IMR-90 (cell line): ENCODE data around the gene PRKCA. TPM values are rescaled to one million over a fixed set of nuclear protein-coding genes. Genes with fewer than 3 reads are reported as not detected.

Source experiments
- ATAC-seq: fragments of 200-7000 bp; cut with Tn5 transposase; 2 replicates; pipeline ENCODE4 v1.9.1; 2020; ENCODE audit warnings: low read depth, mild to moderate bottlenecking, moderate library complexity
- BruUV-seq: library from RNA; stranded (reverse); fragments of 400-500 nt; replicated peaks from 2 replicates; lab custom pipeline; 2021; lab: Mats Ljungman, UMichigan
- CTCF ChIA-PET: fragments of 300-600 bp; formaldehyde crosslinking; extraction: SDS; loops from one replicate; lab custom pipeline; 2021; ENCODE audit warnings: antibody characterized with exemption; lab: Yijun Ruan, JAX
- POLR2A ChIA-PET: fragments of 300-600 bp; sonication (Branson Sonifier 250); formaldehyde crosslinking; loops from one replicate; lab custom pipeline; 2022; ENCODE audit warnings: antibody characterized with exemption; ENCODE audit not compliant: unreplicated experiment; lab: Charles Lee
- DNase-seq: peaks from one replicate; pipeline ENCODE4 v3.0.0; 2013
- H2AFZ ChIP-seq: replicated peaks from 2 replicates; pipeline ENCODE3; 2013; ENCODE audit warnings: low read length, mild to moderate bottlenecking; ENCODE audit not compliant: poor library complexity
- H2AK5ac ChIP-seq: 2 replicates; pipeline ENCODE4 v1.6.1; 2013; ENCODE audit warnings: low read depth, low read length, inconsistent platforms
- H2AK9ac ChIP-seq: replicated peaks from 2 replicates; pipeline ENCODE3; 2013; ENCODE audit warnings: mild to moderate bottlenecking, low read depth, low read length, moderate library complexity; ENCODE audit not compliant: poor library complexity
- H2BK120ac ChIP-seq: 2 replicates; pipeline ENCODE4 v1.6.1; 2013; ENCODE audit warnings: low read depth, low read length, inconsistent platforms
- H2BK15ac ChIP-seq: 3 replicates; pipeline ENCODE4 v1.6.1; 2013; ENCODE audit warnings: low read depth, low read length, inconsistent platforms
- H2BK20ac ChIP-seq: 2 replicates; pipeline ENCODE4 v1.6.1; 2013; ENCODE audit warnings: low read depth, mild to moderate bottlenecking, inconsistent platforms, low read length, moderate library complexity
- H2BK5ac ChIP-seq: 2 replicates; pipeline ENCODE4 v1.6.1; 2013; ENCODE audit warnings: mild to moderate bottlenecking, low read depth, low read length, inconsistent platforms; ENCODE audit not compliant: poor library complexity, severe bottlenecking
- H3K14ac ChIP-seq: replicated peaks from 2 replicates; pipeline ENCODE4 v1.6.1; 2013; ENCODE audit warnings: low read depth, low read length, inconsistent platforms
- H3K18ac ChIP-seq: 2 replicates; pipeline ENCODE4 v1.6.1; 2013; ENCODE audit warnings: low read depth, low read length, control low read depth
- H3K23ac ChIP-seq: 2 replicates; pipeline ENCODE4 v1.6.1; 2013; ENCODE audit warnings: low read depth, low read length, inconsistent platforms
- H3K27ac ChIP-seq: 2 replicates; pipeline ENCODE4 v1.5.1; 2013; ENCODE audit warnings: mild to moderate bottlenecking, control low read depth, low read length; ENCODE audit not compliant: insufficient read depth
- H3K27me3 ChIP-seq: 2 replicates; pipeline ENCODE4 v1.6.1; 2013; ENCODE audit warnings: low read length; ENCODE audit not compliant: control insufficient read depth, insufficient read depth
- H3K36me3 ChIP-seq: 2 replicates; pipeline ENCODE4 v1.6.1; 2013; ENCODE audit warnings: low read length, mixed read lengths; ENCODE audit not compliant: control insufficient read depth, insufficient read depth
- H3K4ac ChIP-seq: 2 replicates; pipeline ENCODE4 v1.6.1; 2013; ENCODE audit warnings: low read depth, low read length, inconsistent platforms
- H3K4me1 ChIP-seq: 2 replicates; pipeline ENCODE4 v1.6.1; 2013; ENCODE audit warnings: low read length, mixed read lengths; ENCODE audit not compliant: control insufficient read depth, insufficient read depth
- H3K4me2 ChIP-seq: 2 replicates; pipeline ENCODE4 v1.6.1; 2013; ENCODE audit warnings: low read depth, mild to moderate bottlenecking, control low read depth, low read length, moderate library complexity
- H3K4me3 ChIP-seq: 2 replicates; pipeline ENCODE4 v1.5.1; 2013; ENCODE audit warnings: low read depth, mild to moderate bottlenecking, control low read depth, low read length, moderate library complexity; ENCODE audit not compliant: insufficient read depth
- H3K56ac ChIP-seq: 2 replicates; pipeline ENCODE4 v1.6.1; 2013; ENCODE audit warnings: low read length, inconsistent platforms; ENCODE audit not compliant: insufficient read depth; ENCODE audit errors: extremely low read depth
- H3K79me1 ChIP-seq, 2 experiments: 2 replicates each; pipeline ENCODE4 v1.6.1; 2013; ENCODE audit warnings: low read length in 2 of 2, inconsistent platforms in 1 of 2, low read depth in 1 of 2
- H3K9ac ChIP-seq: 2 replicates; pipeline ENCODE4 v1.6.1; 2013; ENCODE audit warnings: low read depth, low read length, control low read depth
- H3K9me1 ChIP-seq: 2 replicates; pipeline ENCODE4 v1.6.1; 2013; ENCODE audit warnings: low read length, inconsistent platforms; ENCODE audit not compliant: insufficient read depth
- H3K9me3 ChIP-seq: 2 replicates; pipeline ENCODE4 v1.6.1; 2013; ENCODE audit warnings: low read length; ENCODE audit not compliant: control insufficient read depth, insufficient read depth
- H4K20me1 ChIP-seq: 2 replicates; pipeline ENCODE4 v1.6.1; 2013; ENCODE audit warnings: low read length, inconsistent platforms; ENCODE audit not compliant: insufficient read depth
- H4K5ac ChIP-seq: 2 replicates; pipeline ENCODE4 v1.6.1; 2013; ENCODE audit warnings: mild to moderate bottlenecking, low read depth, low read length, control low read depth
- H4K8ac ChIP-seq, 2 experiments: 2 replicates each; pipeline ENCODE4 v1.6.1; 2013; ENCODE audit warnings: low read depth in 2 of 2, low read length in 2 of 2, control low read depth in 1 of 2, inconsistent platforms in 1 of 2
- H4K91ac ChIP-seq: 2 replicates; pipeline ENCODE4 v1.6.1; 2013; ENCODE audit warnings: low read depth, low read length, inconsistent platforms; ENCODE audit not compliant: insufficient read depth
- BHLHE40 ChIP-seq: fragments of 150-350 bp; IDR thresholded peaks from 2 replicates; pipeline ENCODE4 v1.6.1; 2016; ENCODE audit warnings: mild to moderate bottlenecking, low read depth, low read length
- CEBPB ChIP-seq: IDR thresholded peaks from 2 replicates; pipeline ENCODE4 v1.6.1; 2012; ENCODE audit warnings: low read depth, low read length, improper control_type of control experiment
- CHD1 ChIP-seq: IDR thresholded peaks from 2 replicates; pipeline ENCODE4 v1.6.1; 2012; ENCODE audit warnings: low read depth, low read length, improper control_type of control experiment
- FOS ChIP-seq: fragments of 150-350 bp; IDR thresholded peaks from 2 replicates; pipeline ENCODE4 v1.6.1; 2016; ENCODE audit warnings: low read depth, low read length
- MAFK ChIP-seq: IDR thresholded peaks from 2 replicates; pipeline ENCODE4 v1.6.1; 2012; ENCODE audit warnings: low read depth, low read length, improper control_type of control experiment
- MAZ ChIP-seq: IDR thresholded peaks from 2 replicates; pipeline ENCODE4 v1.6.1; 2012; ENCODE audit warnings: low read depth, mild to moderate bottlenecking, low read length, improper control_type of control experiment, moderate library complexity, borderline replicate concordance
- MXI1 ChIP-seq: IDR thresholded peaks from 2 replicates; pipeline ENCODE4 v1.6.1; 2012; ENCODE audit warnings: low read depth, mild to moderate bottlenecking, low read length, moderate library complexity, borderline replicate concordance
- NFE2L2 ChIP-seq: fragments of 150-350 bp; IDR thresholded peaks from 2 replicates; pipeline ENCODE4 v1.6.1; 2016; ENCODE audit warnings: low read depth, mild to moderate bottlenecking, low read length
- POLR2A ChIP-seq: IDR thresholded peaks from 2 replicates; pipeline ENCODE4 v1.6.1; 2012; ENCODE audit warnings: mild to moderate bottlenecking, low read depth, low read length
- RAD21 ChIP-seq: IDR thresholded peaks from 2 replicates; pipeline ENCODE4 v1.6.1; 2012; ENCODE audit warnings: low read length, improper control_type of control experiment
- RCOR1 ChIP-seq: IDR thresholded peaks from 2 replicates; pipeline ENCODE4 v1.6.1; 2012; ENCODE audit warnings: mild to moderate bottlenecking, low read length, improper control_type of control experiment; ENCODE audit not compliant: insufficient replicate concordance
- RFX5 ChIP-seq: IDR thresholded peaks from 2 replicates; pipeline ENCODE4 v1.8.0; 2012; ENCODE audit warnings: low read depth, mild to moderate bottlenecking, low read length, moderate library complexity
- WGBS, 2 experiments: methylation state at CpG; one replicate each; pipeline versions ENCODE4 v1.1.5 to v1.1.7; 2013; ENCODE audit warnings: missing lambda C conversion rate in 2 of 2; ENCODE audit not compliant: insufficient read length in 1 of 2; ENCODE audit errors: extremely low coverage in 2 of 2; 5-methylcytosine and 5-hydroxymethylcytosine counted together
- dilution Hi-C: fragments of 300-500 bp; cut with HindIII; formaldehyde crosslinking; loops from one replicate; pipeline ENCODE4 v1.14.3; 2018; ENCODE audit warnings: low sequenced_read_pairs; ENCODE audit not compliant: unreplicated experiment
- in situ Hi-C: fragments of 300-500 bp; cut with MboI; formaldehyde crosslinking; loops from 3 replicates; pipeline ENCODE4 v1.14.3; 2019; ENCODE audit warnings: low sequenced_read_pairs, inconsistent platforms, mixed read lengths
- intact Hi-C: fragments of 100-400 bp; cut with micrococcal nuclease; formaldehyde crosslinking; loops from 2 replicates; pipeline ENCODE4 v1.10.0; 2022
- polyA plus RNA-seq, 3 experiments: library from polyadenylated mRNA; depleted of rRNA; stranded (reverse); fragments of >200 nt; gene quantifications; 2 replicates each; pipeline ENCODE4 v1.2.3, GENCODE V29; 2012; ENCODE audit warnings: low replicate concordance in 1 of 3
- total RNA-seq: library from RNA; depleted of rRNA; stranded (reverse); fragments of >200 nt; gene quantifications from 2 replicates; pipeline ENCODE4 v1.2.3, GENCODE V29; 2012
- TF ChIP-seq, protein P1 (sequence below): fragments of 150-350 bp; IDR thresholded peaks from 2 replicates; pipeline ENCODE4 v1.6.1; 2017; ENCODE audit warnings: mild to moderate bottlenecking, antibody characterized with exemption, low read length, low read depth
- TF ChIP-seq, protein P2 (sequence below): fragments of 150-350 bp; IDR thresholded peaks from 2 replicates; pipeline ENCODE4 v1.6.1; 2016; ENCODE audit warnings: low read depth, mild to moderate bottlenecking, low read length, moderate library complexity, borderline replicate concordance
- TF ChIP-seq, protein P3 (sequence below): conservative IDR thresholded peaks from 2 replicates; pipeline ENCODE4 v1.5.1; 2012; ENCODE audit warnings: mild to moderate bottlenecking, low read depth, low read length, improper control_type of control experiment

The PRKCA gene
- total and polyA plus RNA-seq, 2 of the 4 experiments (the other 2 are of a cell fraction), result 31.0 to 46.0 TPM

DNA sequence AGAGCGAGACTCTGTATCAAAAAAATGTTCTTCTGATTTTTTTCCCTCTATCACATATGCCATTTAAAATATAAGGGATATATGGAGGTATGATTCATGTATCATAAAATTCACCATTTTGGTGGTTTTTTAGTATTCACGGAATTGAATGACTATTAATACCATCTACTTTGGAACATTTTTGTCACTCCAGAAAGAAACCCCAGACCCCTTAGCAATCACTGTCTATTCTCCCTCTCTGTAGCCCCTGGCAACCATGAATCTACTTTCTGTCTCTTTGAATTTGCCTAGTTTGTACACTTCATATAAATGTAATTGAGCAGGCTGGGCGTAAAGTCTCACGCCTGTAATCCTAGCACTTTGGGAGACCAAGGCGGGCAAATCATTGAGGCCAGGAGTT lies 75.9 kb downstream of the PRKCA start:
- no peak for TF ChIP-seq NFE2L2
- no peak for TF ChIP-seq MAFK
- no peak for TF ChIP-seq FOS
- no peak for TF ChIP-seq CEBPB
- TF ChIP-seq POLR2A, result no peak
- TF ChIP-seq RFX5, result no peak
- TF ChIP-seq, protein P1, sequence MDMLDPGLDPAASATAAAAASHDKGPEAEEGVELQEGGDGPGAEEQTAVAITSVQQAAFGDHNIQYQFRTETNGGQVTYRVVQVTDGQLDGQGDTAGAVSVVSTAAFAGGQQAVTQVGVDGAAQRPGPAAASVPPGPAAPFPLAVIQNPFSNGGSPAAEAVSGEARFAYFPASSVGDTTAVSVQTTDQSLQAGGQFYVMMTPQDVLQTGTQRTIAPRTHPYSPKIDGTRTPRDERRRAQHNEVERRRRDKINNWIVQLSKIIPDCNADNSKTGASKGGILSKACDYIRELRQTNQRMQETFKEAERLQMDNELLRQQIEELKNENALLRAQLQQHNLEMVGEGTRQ, result no peak
- no peak for TF ChIP-seq MAZ
- no peak for TF ChIP-seq RCOR1
- TF ChIP-seq, protein P2, sequence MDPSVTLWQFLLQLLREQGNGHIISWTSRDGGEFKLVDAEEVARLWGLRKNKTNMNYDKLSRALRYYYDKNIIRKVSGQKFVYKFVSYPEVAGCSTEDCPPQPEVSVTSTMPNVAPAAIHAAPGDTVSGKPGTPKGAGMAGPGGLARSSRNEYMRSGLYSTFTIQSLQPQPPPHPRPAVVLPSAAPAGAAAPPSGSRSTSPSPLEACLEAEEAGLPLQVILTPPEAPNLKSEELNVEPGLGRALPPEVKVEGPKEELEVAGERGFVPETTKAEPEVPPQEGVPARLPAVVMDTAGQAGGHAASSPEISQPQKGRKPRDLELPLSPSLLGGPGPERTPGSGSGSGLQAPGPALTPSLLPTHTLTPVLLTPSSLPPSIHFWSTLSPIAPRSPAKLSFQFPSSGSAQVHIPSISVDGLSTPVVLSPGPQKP, result no peak
- no peak for TF ChIP-seq RAD21
- TF ChIP-seq CHD1, result no peak
- no peak for TF ChIP-seq MXI1
- TF ChIP-seq, protein P3, sequence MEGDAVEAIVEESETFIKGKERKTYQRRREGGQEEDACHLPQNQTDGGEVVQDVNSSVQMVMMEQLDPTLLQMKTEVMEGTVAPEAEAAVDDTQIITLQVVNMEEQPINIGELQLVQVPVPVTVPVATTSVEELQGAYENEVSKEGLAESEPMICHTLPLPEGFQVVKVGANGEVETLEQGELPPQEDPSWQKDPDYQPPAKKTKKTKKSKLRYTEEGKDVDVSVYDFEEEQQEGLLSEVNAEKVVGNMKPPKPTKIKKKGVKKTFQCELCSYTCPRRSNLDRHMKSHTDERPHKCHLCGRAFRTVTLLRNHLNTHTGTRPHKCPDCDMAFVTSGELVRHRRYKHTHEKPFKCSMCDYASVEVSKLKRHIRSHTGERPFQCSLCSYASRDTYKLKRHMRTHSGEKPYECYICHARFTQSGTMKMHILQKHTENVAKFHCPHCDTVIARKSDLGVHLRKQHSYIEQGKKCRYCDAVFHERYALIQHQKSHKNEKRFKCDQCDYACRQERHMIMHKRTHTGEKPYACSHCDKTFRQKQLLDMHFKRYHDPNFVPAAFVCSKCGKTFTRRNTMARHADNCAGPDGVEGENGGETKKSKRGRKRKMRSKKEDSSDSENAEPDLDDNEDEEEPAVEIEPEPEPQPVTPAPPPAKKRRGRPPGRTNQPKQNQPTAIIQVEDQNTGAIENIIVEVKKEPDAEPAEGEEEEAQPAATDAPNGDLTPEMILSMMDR, result no peak
- TF ChIP-seq BHLHE40, result no peak
- 80% methylated on average over 1 of the region's 5 CpGs; no CpG with 5 or more reads in 1 of the 2 experiments for WGBS, 2 experiments
- no peaks in the 10 kb centered on the region for H3K27me3 ChIP-seq
- ChIA-PET CTCF (no interaction called here), POLR2A (no interaction called here)
- no peak overlapping the region for H2BK20ac ChIP-seq
- H3K14ac ChIP-seq, result 0 out of 2 replicates have a peak overlapping the region, but pooled peaks have one; percentile 30
- no peak overlapping the region for H3K4me2 ChIP-seq
- no TSS peak for BruUV-seq
- H2BK120ac ChIP-seq, result no peak overlapping the region
- intact Hi-C loops (no loop called here), in situ Hi-C loops (no loop called here), dilution Hi-C loops (no loop called here)
- peaks cover 51% of the 10 kb centered on the region for H4K20me1 ChIP-seq
- ATAC-seq (no peak), DNase-seq (peak; percentile 22)
- H3K18ac ChIP-seq, result no peak overlapping the region
- H2AK9ac ChIP-seq, result no peak overlapping the region
- H2AK5ac ChIP-seq, result no peak overlapping the region
- no peak overlapping the region for H3K27ac ChIP-seq
- no peak overlapping the region for H4K91ac ChIP-seq
- peaks cover 31 to 80% of the 10 kb centered on the region in 2 experiments for H3K79me1 ChIP-seq
- no peaks in the 10 kb centered on the region for H3K36me3 ChIP-seq
- no peak overlapping the region for H3K9ac ChIP-seq
- H2AFZ ChIP-seq, result no peak overlapping the region
- H3K23ac ChIP-seq, result no peak overlapping the region
- 0 out of 2 replicates have a peak overlapping the region, but pooled peaks have one; percentile 15 for H3K4ac ChIP-seq
- H4K8ac ChIP-seq, result no peak overlapping the region
- no peak overlapping the region for H3K4me3 ChIP-seq
- H3K4me1 ChIP-seq, result peaks cover 23% of the 10 kb centered on the region
- H2BK5ac ChIP-seq, result no peak overlapping the region
- peaks cover 29% of the 10 kb centered on the region for H3K9me1 ChIP-seq
- H3K56ac ChIP-seq, result no peak overlapping the region
- no peak overlapping the region for H2BK15ac ChIP-seq
- no peaks in the 10 kb centered on the region for H3K9me3 ChIP-seq
- no peak overlapping the region for H4K5ac ChIP-seq
